ENCODE data around the gene RCVRN. TPM values are rescaled to one million over a fixed set of nuclear protein-coding genes. Genes with fewer than 3 reads are reported as not detected.

RCVRN gene
- polyA plus RNA-seq, 1 of the 3 experiments (the other 2 are of a cell fraction) = not detected

- DNase-seq = no peak
- Histone ChIP-seq H3K4me2 (no peak overlapping the region), H3K9me2 (no peaks in the 10 kb centered on the region), H3K79me2 (ENCODE audit: insufficient read depth) (no peaks in the 10 kb centered on the region), H3K4me3 (ENCODE audit: low read depth in 2 of 2, low read length in 1 of 2) (no peak overlapping the region), H3K4me1 (ENCODE audit: control insufficient read depth in 1 of 2, insufficient read depth in 2 of 2, low read depth in 1 of 2, low read length in 1 of 2) (no peaks in the 10 kb centered on the region), H4K20me1 (ENCODE audit: insufficient read depth) (no peaks in the 10 kb centered on the region), H3K9ac (no peak overlapping the region), H3K9me3 (no peaks in the 10 kb centered on the region), H3F3A (replicated peaks; ENCODE audit: insufficient read depth) (no peaks in the 10 kb centered on the region), H3K27me3 (ENCODE audit: insufficient read depth) (peaks cover 21% of the 10 kb centered on the region; the same call in 1 of the 2 replicates), H2AFZ (ENCODE audit: low read depth) (no peak overlapping the region), H3K36me3 (replicated peaks in 1 of 2; ENCODE audit: control insufficient read depth in 1 of 2, insufficient read depth in 2 of 2, low read length in 1 of 2) (no peaks in the 10 kb centered on the region), H3K27ac (ENCODE audit: low read depth in 2 of 2, low read length in 1 of 2) (no peak overlapping the region)
- ChIA-PET CTCF (no interaction called here), POLR2A (no interaction called here)
- TF ChIP-seq REST (IDR thresholded peaks at IDR 0.05; ENCODE audit: low read depth, low read length) = no peak
- no peak for TF ChIP-seq EP300 (IDR thresholded peaks at IDR 0.05; ENCODE audit: borderline replicate concordance in 1 of 2, low read depth in 1 of 2, low read length in 1 of 2)
- TF ChIP-seq FOXJ3 (CRISPR knock-in tag; IDR thresholded peaks at IDR 0.05) = no peak
- TF ChIP-seq TCF12 (IDR thresholded peaks at IDR 0.05) = no peak
- no peak for TF ChIP-seq SMC3 (IDR thresholded peaks at IDR 0.05; ENCODE audit: low read depth, low read length)
- TF ChIP-seq POLR2AphosphoS5 (IDR thresholded peaks at IDR 0.05; ENCODE audit: low read depth, low read length) = no peak
- no peak for TF ChIP-seq ZBTB33 (IDR thresholded peaks at IDR 0.05; ENCODE audit: borderline replicate concordance, low read depth)
- WGBS (ENCODE audit: low lambda C conversion rate) = 31% methylated on average over 7 of the region's 7 CpGs
These were observed 2.1 kb upstream of the RCVRN start for GRCh38 chr17:9907131-9907530.

GRCh38 chr17:9906616-9907015, 1.5 kb upstream of the RCVRN start:
- H3K4me1 ChIP-seq (ENCODE audit: control insufficient read depth in 1 of 2, insufficient read depth in 2 of 2, low read depth in 1 of 2, low read length in 1 of 2) = no peaks in the 10 kb centered on the region
- H4K20me1 ChIP-seq (ENCODE audit: insufficient read depth) = no peaks in the 10 kb centered on the region
- TF ChIP-seq ZBTB33 (IDR thresholded peaks at IDR 0.05; ENCODE audit: borderline replicate concordance, low read depth) = no peak
- no peak for TF ChIP-seq TEAD4 (IDR thresholded peaks at IDR 0.05; ENCODE audit: borderline replicate concordance, insufficient read depth)
- TF ChIP-seq EZH2phosphoT487 (IDR thresholded peaks at IDR 0.05; ENCODE audit: borderline replicate concordance, low read depth) = no peak
- TF ChIP-seq TCF12 (IDR thresholded peaks at IDR 0.05) = no peak
- no peak for TF ChIP-seq ELF1 (IDR thresholded peaks at IDR 0.05)
- no peak for TF ChIP-seq RAD21 (IDR thresholded peaks at IDR 0.05; ENCODE audit: low read length)
- no peak for TF ChIP-seq EP300 (IDR thresholded peaks at IDR 0.05; ENCODE audit: borderline replicate concordance in 1 of 2, low read depth in 1 of 2, low read length in 1 of 2)
- no peak for TF ChIP-seq NFIC (IDR thresholded peaks at IDR 0.05; ENCODE audit: borderline replicate concordance)
- H2AFZ ChIP-seq (ENCODE audit: low read depth) = no peak overlapping the region
- H3K9me2 ChIP-seq = no peaks in the 10 kb centered on the region
- no peak for DNase-seq
- peaks cover 20% of the 10 kb centered on the region; the same call in 1 of the 2 replicates for H3K27me3 ChIP-seq (ENCODE audit: insufficient read depth)
- H3K9ac ChIP-seq = no peak overlapping the region
- H3K36me3 ChIP-seq (replicated peaks in 1 of 2; ENCODE audit: control insufficient read depth in 1 of 2, insufficient read depth in 2 of 2, low read length in 1 of 2) = no peaks in the 10 kb centered on the region
- CTCF ChIA-PET = no interaction called here
- no peak overlapping the region for H3K4me3 ChIP-seq (ENCODE audit: low read depth in 2 of 2, low read length in 1 of 2)
- no peaks in the 10 kb centered on the region for H3K9me3 ChIP-seq
- POLR2A ChIA-PET = no interaction called here
- H3K4me2 ChIP-seq = no peak overlapping the region
- 19% methylated on average over 10 of the region's 14 CpGs for WGBS (ENCODE audit: low lambda C conversion rate)
- no peak overlapping the region for H3K27ac ChIP-seq (ENCODE audit: low read depth in 2 of 2, low read length in 1 of 2)
- H3F3A ChIP-seq (replicated peaks; ENCODE audit: insufficient read depth) = no peaks in the 10 kb centered on the region
- H3K79me2 ChIP-seq (ENCODE audit: insufficient read depth) = no peaks in the 10 kb centered on the region
